ENCODE measurements around the gene FAM209B.
"Not testable (repeated sequence)": the region's sequence is repeated elsewhere in the genome, so short reads cannot be mapped to it uniquely, and the experiment has no call there.

FAM209B gene

GRCh38 chr20:56522311-56522710, 10.7 kb upstream of the FAM209B start:
- Mint-ChIP-seq H3K4me3 (no peak overlapping the region), H3K27ac (no peak overlapping the region), H3K9me3 (peaks cover 17% of the 10 kb centered on the region), H3K27me3 (ENCODE audit: low read depth) (no peaks in the 10 kb centered on the region), H3K4me1 (no peaks in the 10 kb centered on the region), H3K36me3 (ENCODE audit: low read depth) (peaks cover 58% of the 10 kb centered on the region)
- no peak for TF ChIP-seq CTCF (IDR thresholded peaks at IDR 0.05; ENCODE audit: unreplicated experiment in 3 of 3)

- Mint-ChIP-seq H3K36me3 (ENCODE audit: low read depth) (peaks cover 37% of the 10 kb centered on the region), H3K9me3 (peaks cover 17% of the 10 kb centered on the region)
- H3K4me3 Mint-ChIP-seq; H3K4me1 Mint-ChIP-seq; H3K27me3 Mint-ChIP-seq (ENCODE audit: low read depth); H3K27ac Mint-ChIP-seq: not testable (repeated sequence)
Observed at GRCh38 chr20:56524444-56524843, 8.6 kb upstream of the FAM209B start, which contains the start of gene FAM209A. FAM209A (plus strand) TSS chr20:56524744; CDS start chr20:56524809, 65 bp downstream.

GRCh38 chr20:56527521-56527920, 5.5 kb upstream of the FAM209B start:
- Mint-ChIP-seq H3K27me3 (ENCODE audit: low read depth) (peaks cover 3% of the 10 kb centered on the region), H3K4me3 (no peak overlapping the region), H3K27ac (no peak overlapping the region), H3K9me3 (peaks cover 3% of the 10 kb centered on the region), H3K4me1 (no peaks in the 10 kb centered on the region), H3K36me3 (ENCODE audit: low read depth) (peaks cover 9% of the 10 kb centered on the region)
- TF ChIP-seq CTCF (IDR thresholded peaks at IDR 0.05; ENCODE audit: unreplicated experiment in 3 of 3) = no peak

GRCh38 chr20:56537997-56538396, 5.0 kb downstream of the FAM209B start:
- H3K9me3 Mint-ChIP-seq = no peaks in the 10 kb centered on the region
- no peaks in the 10 kb centered on the region for H3K4me1 Mint-ChIP-seq
- H3K27me3 Mint-ChIP-seq (ENCODE audit: low read depth) = peaks cover 14% of the 10 kb centered on the region
- H3K4me3 Mint-ChIP-seq = no peak overlapping the region
- no peaks in the 10 kb centered on the region for H3K36me3 Mint-ChIP-seq (ENCODE audit: low read depth)
- H3K27ac Mint-ChIP-seq = no peak overlapping the region
- TF ChIP-seq CTCF (IDR thresholded peaks at IDR 0.05; ENCODE audit: unreplicated experiment in 3 of 3) = no peak

- no peak for TF ChIP-seq CTCF (IDR thresholded peaks at IDR 0.05; ENCODE audit: unreplicated experiment in 3 of 3)
- H3K4me1 Mint-ChIP-seq = no peaks in the 10 kb centered on the region
- no peaks in the 10 kb centered on the region for H3K9me3 Mint-ChIP-seq
- H3K27me3 Mint-ChIP-seq (ENCODE audit: low read depth) = peaks cover 9% of the 10 kb centered on the region
- no peak overlapping the region for H3K4me3 Mint-ChIP-seq
- no peaks in the 10 kb centered on the region for H3K36me3 Mint-ChIP-seq (ENCODE audit: low read depth)
- H3K27ac Mint-ChIP-seq = no peak overlapping the region
Observed at GRCh38 chr20:56540415-56540814, 7.4 kb downstream of the FAM209B start.

GRCh38 chr20:56542489-56543030, 9.5 kb downstream of the FAM209B start:
- TF ChIP-seq CTCF (IDR thresholded peaks at IDR 0.05; ENCODE audit: unreplicated experiment in 3 of 3) = no peak
- Mint-ChIP-seq H3K27me3 (ENCODE audit: low read depth) (peaks cover 13% of the 10 kb centered on the region), H3K4me3 (no peak overlapping the region), H3K36me3 (ENCODE audit: low read depth) (no peaks in the 10 kb centered on the region), H3K9me3 (peaks cover 3% of the 10 kb centered on the region), H3K27ac (no peak overlapping the region), H3K4me1 (no peaks in the 10 kb centered on the region)

Measured in nephron (organoid).